HepG2 (cell line): ENCODE results near the gene CAMK1G. TPM values are rescaled to one million over a fixed set of nuclear protein-coding genes. Genes with fewer than 3 reads are reported as not detected.

Source experiments
- ATAD3A ChIP-seq: sonication (generic); formaldehyde crosslinking; IDR thresholded peaks from 2 replicates; pipeline ENCODE4 v1.4.0; 2020; ENCODE audit warnings: missing genetic modification reagents
- GATAD1 ChIP-seq: IDR thresholded peaks from 2 replicates; pipeline ENCODE4 v1.6.1; 2016; ENCODE audit warnings: missing genetic modification reagents, missing compliant biosample characterization
- HNF4G ChIP-seq, 2 experiments: sonication (generic) in 1 of 2; formaldehyde crosslinking in 1 of 2; IDR thresholded peaks; 2 replicates each; pipeline versions ENCODE4 v1.4.0 to v1.6.1; 2011 to 2020; ENCODE audit warnings: borderline replicate concordance in 2 of 2, low read depth in 2 of 2, mild to moderate bottlenecking in 2 of 2, low read length in 1 of 2, missing genetic modification reagents in 1 of 2, moderate library complexity in 1 of 2
- JDP2 ChIP-seq: sonication (generic); formaldehyde crosslinking; IDR thresholded peaks from 2 replicates; pipeline ENCODE4 v1.8.1; 2022; ENCODE audit warnings: missing genetic modification reagents, borderline replicate concordance
- MXI1 ChIP-seq: IDR thresholded peaks from 3 replicates; pipeline ENCODE4 v1.6.1; 2012; ENCODE audit warnings: low read depth, low read length, inconsistent platforms, borderline replicate concordance
- PLRG1 ChIP-seq: fragments of 450-650 bp; conservative IDR thresholded peaks from 2 replicates; pipeline ENCODE4 v1.6.1; 2016
- RARA ChIP-seq: IDR thresholded peaks from 2 replicates; pipeline ENCODE4 v1.6.1; 2016; ENCODE audit warnings: missing genetic modification reagents, missing compliant biosample characterization
- TBX3 ChIP-seq: fragments of 450-650 bp; IDR thresholded peaks from 2 replicates; pipeline ENCODE4 v1.6.1; 2017; ENCODE audit warnings: antibody characterized with exemption, mild to moderate bottlenecking, inconsistent platforms, borderline replicate concordance
- ZFYVE20 ChIP-seq: sonication (generic); formaldehyde crosslinking; IDR thresholded peaks from 2 replicates; pipeline ENCODE4 v1.8.0; 2023; ENCODE audit warnings: low read depth, mild to moderate bottlenecking, moderate library complexity, missing genetic modification reagents, borderline replicate concordance
- ZNF550 ChIP-seq: sonication (generic); formaldehyde crosslinking; IDR thresholded peaks from 2 replicates; pipeline ENCODE4 v1.4.0; 2020; ENCODE audit warnings: mild to moderate bottlenecking, missing genetic modification reagents, borderline replicate concordance
- polyA plus RNA-seq, 8 experiments: library from polyadenylated mRNA; depleted of rRNA in 3 of 8; stranded (reverse) in 7 of 8; unstranded in 1 of 8; fragments of >200 nt; fragmentation: Illumina TruSeq in 4 of 8; extraction: Trizol in 4 of 8; gene quantifications; 2 replicates each; pipeline versions ENCODE4 v1.2.1 to v1.2.3, GENCODE V29; 2011 to 2016; ENCODE audit warnings: low read depth in 4 of 8, missing spikeins in 1 of 8, mixed read lengths in 1 of 8; ENCODE audit not compliant: insufficient read depth in 1 of 8
- total RNA-seq, 5 experiments: library from RNA; depleted of rRNA; stranded (reverse); fragments of >200 nt; fragmentation: Illumina TruSeq; extraction: Trizol; gene quantifications; 2 replicates each; pipeline ENCODE4 v1.2.3, GENCODE V29; 2016; ENCODE audit warnings: low read depth in 1 of 5
- TF ChIP-seq, protein P1 (sequence below): sonication (generic); formaldehyde crosslinking; IDR thresholded peaks from 2 replicates; pipeline ENCODE4 v1.4.0; 2020; ENCODE audit warnings: mild to moderate bottlenecking, missing genetic modification reagents, borderline replicate concordance
- TF ChIP-seq, protein P2 (sequence below): sonication (generic); formaldehyde crosslinking; IDR thresholded peaks from 2 replicates; pipeline ENCODE4 v1.5.0; 2020; ENCODE audit warnings: mild to moderate bottlenecking, missing genetic modification reagents
- TF ChIP-seq, protein P3 (sequence below): sonication (generic); formaldehyde crosslinking; IDR thresholded peaks from 2 replicates; pipeline ENCODE4 v1.4.0; 2020; ENCODE audit warnings: mild to moderate bottlenecking, missing genetic modification reagents
- TF ChIP-seq, protein P4 (sequence below): sonication (generic); formaldehyde crosslinking; IDR thresholded peaks from 2 replicates; pipeline ENCODE4 v1.4.0; 2020; ENCODE audit warnings: missing genetic modification reagents; ENCODE audit errors: not compliant biosample characterization
- TF ChIP-seq, protein P5 (sequence below): sonication (generic); formaldehyde crosslinking; IDR thresholded peaks from 2 replicates; pipeline ENCODE4 v1.9.0; 2021; ENCODE audit warnings: missing genetic modification reagents, mild to moderate bottlenecking, borderline replicate concordance

Gene CAMK1G
- total and polyA plus RNA-seq, 2 of the 13 experiments (the other 11 are each of a cell fraction or from before 2014, with no cell fraction given): not detected

DNA sequence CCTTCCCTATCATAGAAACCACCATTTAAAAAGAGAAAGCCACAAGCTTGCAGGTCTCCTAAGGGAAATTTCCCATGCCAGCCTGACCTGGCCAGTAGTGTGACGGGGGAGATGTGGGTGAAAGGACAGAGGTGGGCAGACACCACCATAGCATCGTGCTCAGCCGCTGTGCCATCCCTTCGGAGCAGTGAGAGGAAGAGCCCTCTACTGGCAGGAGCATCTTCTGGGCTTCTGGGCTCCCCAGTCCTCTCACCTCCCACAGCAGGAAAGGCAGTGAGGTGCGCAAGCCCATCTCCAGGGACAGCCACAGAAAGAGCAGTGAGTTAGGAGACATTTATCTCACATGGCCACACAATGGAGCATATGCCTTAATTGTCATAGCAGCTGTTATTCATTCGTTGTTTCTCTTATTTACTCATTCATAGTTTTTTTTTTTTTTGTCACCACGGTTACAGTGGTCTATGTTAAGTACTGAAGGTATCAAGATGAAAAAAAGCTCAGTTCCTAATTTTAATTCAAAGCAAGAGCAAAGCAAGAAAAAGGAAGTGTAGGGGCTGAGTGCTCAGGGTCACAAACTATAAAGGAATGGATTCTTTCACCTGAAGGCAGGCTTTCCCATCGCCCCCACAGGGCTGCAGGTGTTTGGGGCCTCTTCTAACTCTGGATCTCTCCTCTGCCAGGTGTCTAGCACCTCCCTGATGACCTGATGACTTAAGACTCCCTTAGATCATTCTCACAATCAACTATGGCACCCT, 48.8 kb upstream of the CAMK1G start (continued):
- TF ChIP-seq, protein P1, sequence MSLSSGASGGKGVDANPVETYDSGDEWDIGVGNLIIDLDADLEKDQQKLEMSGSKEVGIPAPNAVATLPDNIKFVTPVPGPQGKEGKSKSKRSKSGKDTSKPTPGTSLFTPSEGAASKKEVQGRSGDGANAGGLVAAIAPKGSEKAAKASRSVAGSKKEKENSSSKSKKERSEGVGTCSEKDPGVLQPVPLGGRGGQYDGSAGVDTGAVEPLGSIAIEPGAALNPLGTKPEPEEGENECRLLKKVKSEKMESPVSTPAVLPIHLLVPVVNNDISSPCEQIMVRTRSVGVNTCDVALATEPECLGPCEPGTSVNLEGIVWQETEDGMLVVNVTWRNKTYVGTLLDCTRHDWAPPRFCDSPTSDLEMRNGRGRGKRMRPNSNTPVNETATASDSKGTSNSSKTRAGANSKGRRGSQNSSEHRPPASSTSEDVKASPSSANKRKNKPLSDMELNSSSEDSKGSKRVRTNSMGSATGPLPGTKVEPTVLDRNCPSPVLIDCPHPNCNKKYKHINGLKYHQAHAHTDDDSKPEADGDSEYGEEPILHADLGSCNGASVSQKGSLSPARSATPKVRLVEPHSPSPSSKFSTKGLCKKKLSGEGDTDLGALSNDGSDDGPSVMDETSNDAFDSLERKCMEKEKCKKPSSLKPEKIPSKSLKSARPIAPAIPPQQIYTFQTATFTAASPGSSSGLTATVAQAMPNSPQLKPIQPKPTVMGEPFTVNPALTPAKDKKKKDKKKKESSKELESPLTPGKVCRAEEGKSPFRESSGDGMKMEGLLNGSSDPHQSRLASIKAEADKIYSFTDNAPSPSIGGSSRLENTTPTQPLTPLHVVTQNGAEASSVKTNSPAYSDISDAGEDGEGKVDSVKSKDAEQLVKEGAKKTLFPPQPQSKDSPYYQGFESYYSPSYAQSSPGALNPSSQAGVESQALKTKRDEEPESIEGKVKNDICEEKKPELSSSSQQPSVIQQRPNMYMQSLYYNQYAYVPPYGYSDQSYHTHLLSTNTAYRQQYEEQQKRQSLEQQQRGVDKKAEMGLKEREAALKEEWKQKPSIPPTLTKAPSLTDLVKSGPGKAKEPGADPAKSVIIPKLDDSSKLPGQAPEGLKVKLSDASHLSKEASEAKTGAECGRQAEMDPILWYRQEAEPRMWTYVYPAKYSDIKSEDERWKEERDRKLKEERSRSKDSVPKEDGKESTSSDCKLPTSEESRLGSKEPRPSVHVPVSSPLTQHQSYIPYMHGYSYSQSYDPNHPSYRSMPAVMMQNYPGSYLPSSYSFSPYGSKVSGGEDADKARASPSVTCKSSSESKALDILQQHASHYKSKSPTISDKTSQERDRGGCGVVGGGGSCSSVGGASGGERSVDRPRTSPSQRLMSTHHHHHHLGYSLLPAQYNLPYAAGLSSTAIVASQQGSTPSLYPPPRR (CRISPR knock-in tag): no peak
- TF ChIP-seq ZFYVE20 (CRISPR knock-in tag) (no peak), JDP2 (no peak), ZNF550 (no peak), RARA (no peak), PLRG1 (no peak), TBX3 (no peak), MXI1 (no peak), ATAD3A (CRISPR knock-in tag) (no peak), GATAD1 (CRISPR knock-in tag) (no peak), HNF4G (IDR thresholded peaks at IDR 0.05; ENCODE audit: borderline replicate concordance, low read depth, low read length) (no peak), HNF4G (CRISPR knock-in tag; IDR thresholded peaks at IDR 0.05; ENCODE audit: borderline replicate concordance, low read depth) (no peak)
- TF ChIP-seq, protein P2, sequence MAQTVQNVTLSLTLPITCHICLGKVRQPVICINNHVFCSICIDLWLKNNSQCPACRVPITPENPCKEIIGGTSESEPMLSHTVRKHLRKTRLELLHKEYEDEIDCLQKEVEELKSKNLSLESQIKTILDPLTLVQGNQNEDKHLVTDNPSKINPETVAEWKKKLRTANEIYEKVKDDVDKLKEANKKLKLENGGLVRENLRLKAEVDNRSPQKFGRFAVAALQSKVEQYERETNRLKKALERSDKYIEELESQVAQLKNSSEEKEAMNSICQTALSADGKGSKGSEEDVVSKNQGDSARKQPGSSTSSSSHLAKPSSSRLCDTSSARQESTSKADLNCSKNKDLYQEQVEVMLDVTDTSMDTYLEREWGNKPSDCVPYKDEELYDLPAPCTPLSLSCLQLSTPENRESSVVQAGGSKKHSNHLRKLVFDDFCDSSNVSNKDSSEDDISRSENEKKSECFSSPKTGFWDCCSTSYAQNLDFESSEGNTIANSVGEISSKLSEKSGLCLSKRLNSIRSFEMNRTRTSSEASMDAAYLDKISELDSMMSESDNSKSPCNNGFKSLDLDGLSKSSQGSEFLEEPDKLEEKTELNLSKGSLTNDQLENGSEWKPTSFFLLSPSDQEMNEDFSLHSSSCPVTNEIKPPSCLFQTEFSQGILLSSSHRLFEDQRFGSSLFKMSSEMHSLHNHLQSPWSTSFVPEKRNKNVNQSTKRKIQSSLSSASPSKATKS (CRISPR knock-in tag): no peak
- TF ChIP-seq, protein P3, sequence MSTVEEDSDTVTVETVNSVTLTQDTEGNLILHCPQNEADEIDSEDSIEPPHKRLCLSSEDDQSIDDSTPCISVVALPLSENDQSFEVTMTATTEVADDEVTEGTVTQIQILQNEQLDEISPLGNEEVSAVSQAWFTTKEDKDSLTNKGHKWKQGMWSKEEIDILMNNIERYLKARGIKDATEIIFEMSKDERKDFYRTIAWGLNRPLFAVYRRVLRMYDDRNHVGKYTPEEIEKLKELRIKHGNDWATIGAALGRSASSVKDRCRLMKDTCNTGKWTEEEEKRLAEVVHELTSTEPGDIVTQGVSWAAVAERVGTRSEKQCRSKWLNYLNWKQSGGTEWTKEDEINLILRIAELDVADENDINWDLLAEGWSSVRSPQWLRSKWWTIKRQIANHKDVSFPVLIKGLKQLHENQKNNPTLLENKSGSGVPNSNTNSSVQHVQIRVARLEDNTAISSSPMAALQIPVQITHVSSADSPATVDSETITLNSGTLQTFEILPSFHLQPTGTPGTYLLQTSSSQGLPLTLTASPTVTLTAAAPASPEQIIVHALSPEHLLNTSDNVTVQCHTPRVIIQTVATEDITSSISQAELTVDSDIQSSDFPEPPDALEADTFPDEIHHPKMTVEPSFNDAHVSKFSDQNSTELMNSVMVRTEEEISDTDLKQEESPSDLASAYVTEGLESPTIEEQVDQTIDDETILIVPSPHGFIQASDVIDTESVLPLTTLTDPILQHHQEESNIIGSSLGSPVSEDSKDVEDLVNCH (CRISPR knock-in tag): no peak
- TF ChIP-seq, protein P4, sequence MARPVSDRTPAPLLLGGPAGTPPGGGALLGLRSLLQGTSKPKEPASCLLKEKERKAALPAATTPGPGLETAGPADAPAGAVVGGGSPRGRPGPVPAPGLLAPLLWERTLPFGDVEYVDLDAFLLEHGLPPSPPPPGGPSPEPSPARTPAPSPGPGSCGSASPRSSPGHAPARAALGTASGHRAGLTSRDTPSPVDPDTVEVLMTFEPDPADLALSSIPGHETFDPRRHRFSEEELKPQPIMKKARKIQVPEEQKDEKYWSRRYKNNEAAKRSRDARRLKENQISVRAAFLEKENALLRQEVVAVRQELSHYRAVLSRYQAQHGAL (CRISPR knock-in tag): no peak
- TF ChIP-seq, protein P5, sequence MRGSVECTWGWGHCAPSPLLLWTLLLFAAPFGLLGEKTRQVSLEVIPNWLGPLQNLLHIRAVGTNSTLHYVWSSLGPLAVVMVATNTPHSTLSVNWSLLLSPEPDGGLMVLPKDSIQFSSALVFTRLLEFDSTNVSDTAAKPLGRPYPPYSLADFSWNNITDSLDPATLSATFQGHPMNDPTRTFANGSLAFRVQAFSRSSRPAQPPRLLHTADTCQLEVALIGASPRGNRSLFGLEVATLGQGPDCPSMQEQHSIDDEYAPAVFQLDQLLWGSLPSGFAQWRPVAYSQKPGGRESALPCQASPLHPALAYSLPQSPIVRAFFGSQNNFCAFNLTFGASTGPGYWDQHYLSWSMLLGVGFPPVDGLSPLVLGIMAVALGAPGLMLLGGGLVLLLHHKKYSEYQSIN (CRISPR knock-in tag): no peak
